Esophagus muscularis mucosa (tissue), 4 donors: Measurements from ENCODE around the gene QRFPR.

Experiments used
- EP300 ChIP-seq: sonication (generic); formaldehyde crosslinking; IDR thresholded peaks from one replicate; pipeline ENCODE4 v1.6.1; 2017; ENCODE audit warnings: antibody characterized with exemption
- POLR2A ChIP-seq: fragments of 450-650 bp; IDR thresholded peaks from one replicate; pipeline ENCODE4 v1.6.1; 2017; ENCODE audit warnings: antibody characterized with exemption, moderate library complexity, mild to moderate bottlenecking, low read depth
- POLR2AphosphoS5 ChIP-seq, 2 donors: sonication (generic); formaldehyde crosslinking; IDR thresholded peaks; one replicate each; pipeline ENCODE4 v1.6.1; 2017; ENCODE audit warnings: antibody characterized with exemption in 2 of 2
- TF ChIP-seq, protein P1 (sequence below), 3 experiments: fragments of 200-600 bp in 2 of 3; fragments of 450-650 bp in 1 of 3; sonication (generic) in 2 of 3; IDR thresholded peaks; one replicate each; pipeline ENCODE4 v1.5.1; 2017 to 2019; ENCODE audit warnings: antibody characterized with exemption in 3 of 3, mild to moderate bottlenecking in 2 of 3, moderate library complexity in 1 of 3

DNA sequence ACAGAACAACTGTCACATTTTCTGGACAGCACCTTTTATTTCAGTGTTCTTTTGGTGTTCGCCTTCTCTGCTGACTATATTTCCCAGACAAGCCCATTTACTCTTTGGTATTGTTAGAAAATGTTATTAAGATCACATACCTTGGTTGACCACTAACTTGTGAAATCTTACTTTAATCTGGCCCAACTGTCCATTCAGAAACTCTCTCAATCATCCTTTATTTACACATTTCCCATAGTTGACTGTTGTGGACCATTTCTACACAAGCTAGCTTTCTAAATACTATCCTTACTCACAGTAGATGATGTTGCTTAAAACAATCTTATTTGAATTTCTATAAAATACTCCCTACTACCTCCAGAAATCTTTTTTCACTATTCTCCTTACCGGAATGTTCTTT, 64.7 kb downstream of the QRFPR start:
- no peak for TF ChIP-seq EP300
- TF ChIP-seq, protein P1, sequence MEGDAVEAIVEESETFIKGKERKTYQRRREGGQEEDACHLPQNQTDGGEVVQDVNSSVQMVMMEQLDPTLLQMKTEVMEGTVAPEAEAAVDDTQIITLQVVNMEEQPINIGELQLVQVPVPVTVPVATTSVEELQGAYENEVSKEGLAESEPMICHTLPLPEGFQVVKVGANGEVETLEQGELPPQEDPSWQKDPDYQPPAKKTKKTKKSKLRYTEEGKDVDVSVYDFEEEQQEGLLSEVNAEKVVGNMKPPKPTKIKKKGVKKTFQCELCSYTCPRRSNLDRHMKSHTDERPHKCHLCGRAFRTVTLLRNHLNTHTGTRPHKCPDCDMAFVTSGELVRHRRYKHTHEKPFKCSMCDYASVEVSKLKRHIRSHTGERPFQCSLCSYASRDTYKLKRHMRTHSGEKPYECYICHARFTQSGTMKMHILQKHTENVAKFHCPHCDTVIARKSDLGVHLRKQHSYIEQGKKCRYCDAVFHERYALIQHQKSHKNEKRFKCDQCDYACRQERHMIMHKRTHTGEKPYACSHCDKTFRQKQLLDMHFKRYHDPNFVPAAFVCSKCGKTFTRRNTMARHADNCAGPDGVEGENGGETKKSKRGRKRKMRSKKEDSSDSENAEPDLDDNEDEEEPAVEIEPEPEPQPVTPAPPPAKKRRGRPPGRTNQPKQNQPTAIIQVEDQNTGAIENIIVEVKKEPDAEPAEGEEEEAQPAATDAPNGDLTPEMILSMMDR (IDR thresholded peaks at IDR 0.05), result no peak
- TF ChIP-seq POLR2AphosphoS5 (IDR thresholded peaks at IDR 0.05), result no peak
- no peak for TF ChIP-seq POLR2A
